HEK293 (cell line): Measurements from ENCODE around the gene CDS1.

Source experiments
- CTCF ChIP-seq: fragments of 450-650 bp; formaldehyde crosslinking; IDR thresholded peaks from 2 replicates; pipeline ENCODE4 v1.5.1; 2016; ENCODE audit warnings: missing biosample characterization, missing genetic modification characterization
- GFI1B ChIP-seq: fragments of 450-650 bp; formaldehyde crosslinking; IDR thresholded peaks from 2 replicates; pipeline ENCODE4 v1.5.1; 2016; ENCODE audit warnings: missing biosample characterization, missing genetic modification characterization
- PBX3 ChIP-seq: sonication (generic); formaldehyde crosslinking; IDR thresholded peaks from 2 replicates; pipeline ENCODE4 v1.8.1; 2022; ENCODE audit warnings: mild to moderate bottlenecking, moderate library complexity, missing genetic modification reagents
- ZBTB21 ChIP-seq: fragments of 450-650 bp; formaldehyde crosslinking; IDR thresholded peaks from 2 replicates; pipeline ENCODE4 v1.5.1; 2017; ENCODE audit warnings: missing biosample characterization, missing genetic modification characterization
- ZBTB48 ChIP-seq: fragments of 450-650 bp; formaldehyde crosslinking; IDR thresholded peaks from 2 replicates; pipeline ENCODE4 v1.5.1; 2016; ENCODE audit warnings: missing biosample characterization, missing genetic modification characterization
- ZNF148 ChIP-seq: fragments of 450-650 bp; formaldehyde crosslinking; IDR thresholded peaks from 2 replicates; pipeline ENCODE4 v1.5.0; 2017; ENCODE audit warnings: missing biosample characterization, missing genetic modification characterization, borderline replicate concordance
- ZNF155 ChIP-seq: fragments of 450-650 bp; formaldehyde crosslinking; IDR thresholded peaks from 2 replicates; pipeline ENCODE4 v1.5.1; 2016; ENCODE audit warnings: missing biosample characterization, missing genetic modification characterization
- ZNF707 ChIP-seq: fragments of 450-650 bp; formaldehyde crosslinking; IDR thresholded peaks from 2 replicates; pipeline ENCODE4 v1.5.1; 2016; ENCODE audit warnings: missing biosample characterization, missing genetic modification characterization
- ZNF768 ChIP-seq: fragments of 450-650 bp; formaldehyde crosslinking; IDR thresholded peaks from 2 replicates; pipeline ENCODE4 v1.5.1; 2018; ENCODE audit warnings: missing biosample characterization, mild to moderate bottlenecking, missing genetic modification characterization
- TF ChIP-seq, protein P1 (sequence below): fragments of 450-650 bp; formaldehyde crosslinking; IDR thresholded peaks from 2 replicates; pipeline ENCODE4 v1.5.1; 2016; ENCODE audit warnings: missing biosample characterization, missing genetic modification characterization
- TF ChIP-seq, protein P2 (sequence below): fragments of 450-650 bp; formaldehyde crosslinking; IDR thresholded peaks from 2 replicates; pipeline ENCODE4 v1.5.1; 2016; ENCODE audit warnings: missing biosample characterization, missing genetic modification characterization
- TF ChIP-seq, protein P3 (sequence below): fragments of 450-650 bp; formaldehyde crosslinking; IDR thresholded peaks from 2 replicates; pipeline ENCODE4 v1.5.1; 2016; ENCODE audit warnings: missing biosample characterization, missing genetic modification characterization, low read depth

DNA sequence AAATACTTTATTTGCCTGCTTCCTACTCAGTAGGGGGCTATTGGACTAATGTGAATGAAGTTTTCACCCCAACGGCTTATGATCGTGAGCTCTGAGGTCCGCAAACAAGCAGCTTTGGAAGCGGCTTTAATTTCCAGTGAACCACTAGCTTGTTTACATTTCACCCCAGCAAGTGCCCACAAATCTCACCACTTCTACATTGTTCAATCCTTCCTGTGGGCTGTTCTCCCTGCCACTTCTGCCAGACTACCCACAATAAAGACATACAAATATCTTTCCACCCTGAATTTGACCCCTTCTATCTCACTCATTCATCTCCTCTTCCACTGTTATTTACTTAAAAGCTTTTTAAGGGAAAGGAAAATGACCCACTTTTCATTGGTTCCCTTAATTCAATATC, 98.0 kb downstream of the CDS1 start:
- TF ChIP-seq CTCF (tag by site-specific recombination) (no peak), ZBTB48 (no peak), ZBTB21 (tag by site-specific recombination) (no peak), GFI1B (tag by site-specific recombination) (no peak), ZNF707 (no peak), ZNF768 (tag by site-specific recombination) (no peak), PBX3 (CRISPR knock-in tag) (no peak), ZNF148 (tag by site-specific recombination) (no peak), ZNF155 (tag by site-specific recombination) (no peak)
- TF ChIP-seq, protein P1, sequence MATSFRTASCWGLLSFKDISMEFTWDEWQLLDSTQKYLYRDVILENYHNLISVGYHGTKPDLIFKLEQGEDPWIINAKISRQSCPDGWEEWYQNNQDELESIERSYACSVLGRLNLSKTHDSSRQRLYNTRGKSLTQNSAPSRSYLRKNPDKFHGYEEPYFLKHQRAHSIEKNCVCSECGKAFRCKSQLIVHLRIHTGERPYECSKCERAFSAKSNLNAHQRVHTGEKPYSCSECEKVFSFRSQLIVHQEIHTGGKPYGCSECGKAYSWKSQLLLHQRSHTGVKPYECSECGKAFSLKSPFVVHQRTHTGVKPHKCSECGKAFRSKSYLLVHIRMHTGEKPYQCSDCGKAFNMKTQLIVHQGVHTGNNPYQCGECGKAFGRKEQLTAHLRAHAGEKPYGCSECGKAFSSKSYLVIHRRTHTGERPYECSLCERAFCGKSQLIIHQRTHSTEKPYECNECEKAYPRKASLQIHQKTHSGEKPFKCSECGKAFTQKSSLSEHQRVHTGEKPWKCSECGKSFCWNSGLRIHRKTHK (tag by site-specific recombination), result no peak
- TF ChIP-seq, protein P2, sequence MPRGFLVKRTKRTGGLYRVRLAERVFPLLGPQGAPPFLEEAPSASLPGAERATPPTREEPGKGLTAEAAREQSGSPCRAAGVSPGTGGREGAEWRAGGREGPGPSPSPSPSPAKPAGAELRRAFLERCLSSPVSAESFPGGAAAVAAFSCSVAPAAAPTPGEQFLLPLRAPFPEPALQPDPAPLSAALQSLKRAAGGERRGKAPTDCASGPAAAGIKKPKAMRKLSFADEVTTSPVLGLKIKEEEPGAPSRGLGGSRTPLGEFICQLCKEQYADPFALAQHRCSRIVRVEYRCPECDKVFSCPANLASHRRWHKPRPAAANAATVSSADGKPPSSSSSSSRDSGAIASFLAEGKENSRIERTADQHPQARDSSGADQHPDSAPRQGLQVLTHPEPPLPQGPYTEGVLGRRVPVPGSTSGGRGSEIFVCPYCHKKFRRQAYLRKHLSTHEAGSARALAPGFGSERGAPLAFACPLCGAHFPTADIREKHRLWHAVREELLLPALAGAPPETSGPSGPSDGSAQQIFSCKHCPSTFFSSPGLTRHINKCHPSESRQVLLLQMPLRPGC, result no peak
- TF ChIP-seq, protein P3, sequence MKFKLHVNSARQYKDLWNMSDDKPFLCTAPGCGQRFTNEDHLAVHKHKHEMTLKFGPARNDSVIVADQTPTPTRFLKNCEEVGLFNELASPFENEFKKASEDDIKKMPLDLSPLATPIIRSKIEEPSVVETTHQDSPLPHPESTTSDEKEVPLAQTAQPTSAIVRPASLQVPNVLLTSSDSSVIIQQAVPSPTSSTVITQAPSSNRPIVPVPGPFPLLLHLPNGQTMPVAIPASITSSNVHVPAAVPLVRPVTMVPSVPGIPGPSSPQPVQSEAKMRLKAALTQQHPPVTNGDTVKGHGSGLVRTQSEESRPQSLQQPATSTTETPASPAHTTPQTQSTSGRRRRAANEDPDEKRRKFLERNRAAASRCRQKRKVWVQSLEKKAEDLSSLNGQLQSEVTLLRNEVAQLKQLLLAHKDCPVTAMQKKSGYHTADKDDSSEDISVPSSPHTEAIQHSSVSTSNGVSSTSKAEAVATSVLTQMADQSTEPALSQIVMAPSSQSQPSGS (tag by site-specific recombination), result no peak
